Middle frontal gyrus (tissue), 1 donor: ENCODE data around the gene MRPS27.

Source experiments
- DNase-seq: peaks from one replicate; pipeline ENCODE4 v3.0.0-alpha.2; 2015; ENCODE audit warnings: low spot score; ENCODE audit errors: extremely low spot score

Gene MRPS27

DNA sequence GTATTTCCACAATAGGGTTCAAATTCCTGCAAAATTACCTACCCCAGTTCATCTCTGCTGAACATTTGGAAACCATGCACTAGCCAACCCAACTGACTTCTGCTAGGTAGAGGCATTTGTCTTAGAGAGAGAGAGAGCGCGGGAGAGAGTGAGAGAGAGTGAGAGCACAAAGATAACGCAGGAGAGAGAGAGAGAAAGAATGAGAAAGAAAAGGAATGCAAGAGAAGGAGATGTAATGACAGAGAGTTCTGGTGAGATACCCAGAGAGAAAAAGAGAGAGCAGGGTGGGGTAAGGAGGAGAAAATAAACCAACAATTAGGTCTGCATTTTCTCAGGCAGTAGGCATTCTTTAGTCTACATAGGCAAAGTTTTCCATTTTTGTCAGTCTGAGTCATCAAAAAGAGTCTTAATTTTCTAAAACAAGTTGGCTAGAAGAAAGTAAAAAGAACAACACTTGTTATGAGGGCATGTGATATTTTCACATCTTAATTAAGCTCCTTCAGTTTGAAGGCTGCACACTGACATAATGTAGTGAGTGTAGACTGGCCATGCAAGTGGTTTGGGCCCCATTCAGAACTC, 114.5 kb downstream of the MRPS27 start:
- no peak for DNase-seq

DNA sequence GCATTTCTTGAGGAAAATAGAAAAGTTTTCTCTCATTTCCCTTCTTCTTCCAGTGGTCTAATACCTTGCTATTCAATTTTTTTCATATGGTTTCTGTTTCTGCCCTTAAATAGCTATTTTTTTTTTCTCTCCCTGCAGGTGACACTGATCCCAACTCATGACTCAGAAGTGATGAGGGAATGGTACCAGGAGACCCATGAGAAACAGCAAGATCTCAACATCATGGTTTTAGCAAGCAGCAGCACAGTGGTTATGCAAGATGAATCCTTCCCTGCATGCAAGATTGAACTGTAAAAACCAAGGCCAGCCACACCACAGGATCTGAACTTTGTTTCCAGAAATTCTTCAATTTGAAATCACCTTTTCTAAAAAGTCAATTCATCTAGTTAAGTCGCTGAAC, 115.1 kb downstream of the MRPS27 start:
- DNase-seq = no peak

DNA sequence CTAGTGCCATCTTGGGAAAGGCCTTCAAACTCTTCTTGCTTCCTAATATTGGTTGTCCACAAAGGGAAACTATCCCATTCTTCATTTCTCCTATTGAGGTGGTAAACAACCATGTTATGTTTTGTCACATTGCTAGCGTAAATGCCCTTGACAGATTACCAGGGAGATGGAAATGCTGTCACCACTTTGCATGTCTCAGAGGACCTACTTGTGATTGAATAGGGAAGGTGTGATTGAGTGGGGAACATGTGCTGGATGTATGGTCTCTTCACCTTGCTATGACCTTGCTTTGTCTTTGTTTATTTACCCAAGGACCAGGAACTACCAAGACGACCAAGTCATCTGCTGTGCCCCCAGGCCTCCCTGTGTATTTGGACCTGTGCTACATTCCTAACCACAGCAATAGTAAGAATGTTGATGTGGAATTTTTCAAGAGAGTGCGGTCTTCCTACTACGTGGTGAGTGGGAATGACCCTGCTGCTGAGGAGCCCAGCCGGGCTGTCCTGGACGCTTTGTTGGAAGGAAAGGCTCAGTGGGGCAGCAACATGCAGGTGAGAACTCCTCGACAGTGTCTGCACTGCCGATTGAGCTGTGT, 116.7 kb downstream of the MRPS27 start:
- no peak for DNase-seq

DNA sequence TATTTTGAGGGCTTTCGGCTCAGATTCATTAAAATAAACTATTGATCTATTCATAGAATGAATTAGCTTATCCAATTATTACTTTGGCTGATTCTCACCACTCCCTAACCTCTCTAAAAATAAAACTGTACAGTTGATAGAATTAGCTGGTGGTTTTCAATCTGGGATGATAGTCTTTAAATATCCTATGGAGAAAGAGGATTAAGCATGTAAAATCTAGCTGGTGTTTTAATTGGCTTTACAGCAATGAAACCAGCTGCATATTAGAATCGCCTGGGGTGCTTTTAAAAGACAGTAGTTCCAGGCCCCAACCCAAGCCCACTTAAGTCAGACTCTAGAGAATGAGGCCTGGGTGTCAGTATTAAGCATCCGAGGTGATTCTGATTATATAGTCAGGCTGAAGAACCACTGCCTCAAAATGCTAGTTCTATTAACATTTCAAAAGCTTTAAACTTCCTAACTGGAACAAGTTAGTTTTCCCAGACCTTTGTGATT, 117.7 kb downstream of the MRPS27 start:
- no peak for DNase-seq

DNA sequence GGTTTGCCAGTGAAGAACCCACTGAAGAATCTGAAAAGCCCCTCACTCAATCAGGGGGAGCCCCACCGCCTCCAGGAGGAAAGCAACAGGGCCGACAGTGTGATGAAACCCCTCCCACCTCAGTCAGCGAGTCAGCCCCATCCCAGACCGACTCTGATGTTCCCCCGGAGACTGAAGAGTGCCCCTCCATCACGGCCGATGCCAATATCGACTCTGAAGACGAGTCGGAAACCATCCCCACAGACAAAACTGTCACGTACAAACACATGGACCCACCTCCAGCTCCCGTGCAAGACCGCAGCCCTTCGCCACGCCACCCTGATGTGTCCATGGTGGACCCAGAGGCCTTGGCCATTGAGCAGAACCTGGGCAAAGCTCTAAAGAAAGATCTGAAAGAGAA, 120.4 kb downstream of the MRPS27 start:
- DNase-seq = no peak

DNA sequence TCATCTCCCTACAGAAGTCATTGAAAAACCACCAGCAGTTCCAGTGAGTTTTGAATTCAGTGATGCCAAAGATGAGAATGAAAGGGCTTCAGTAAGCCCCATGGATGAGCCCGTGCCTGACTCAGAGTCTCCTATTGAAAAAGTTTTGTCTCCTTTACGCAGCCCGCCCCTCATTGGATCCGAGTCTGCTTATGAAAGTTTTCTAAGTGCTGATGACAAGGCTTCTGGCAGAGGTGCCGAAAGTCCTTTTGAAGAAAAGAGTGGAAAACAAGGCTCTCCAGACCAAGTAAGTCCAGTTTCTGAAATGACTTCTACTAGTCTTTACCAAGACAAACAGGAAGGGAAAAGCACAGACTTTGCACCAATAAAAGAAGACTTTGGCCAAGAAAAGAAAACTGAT, 122.6 kb downstream of the MRPS27 start:
- DNase-seq = no peak

DNA sequence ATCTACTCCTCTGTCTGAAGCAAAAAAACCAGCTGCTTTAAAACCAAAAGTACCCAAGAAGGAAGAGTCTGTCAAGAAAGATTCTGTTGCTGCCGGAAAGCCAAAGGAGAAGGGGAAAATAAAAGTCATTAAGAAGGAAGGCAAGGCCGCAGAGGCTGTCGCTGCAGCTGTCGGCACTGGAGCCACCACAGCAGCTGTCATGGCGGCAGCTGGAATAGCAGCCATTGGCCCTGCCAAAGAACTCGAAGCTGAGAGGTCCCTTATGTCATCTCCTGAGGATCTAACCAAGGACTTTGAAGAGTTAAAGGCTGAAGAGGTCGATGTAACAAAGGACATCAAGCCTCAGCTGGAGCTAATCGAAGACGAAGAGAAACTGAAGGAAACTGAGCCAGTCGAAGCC, 124.5 kb downstream of the MRPS27 start:
- DNase-seq = no peak

DNA sequence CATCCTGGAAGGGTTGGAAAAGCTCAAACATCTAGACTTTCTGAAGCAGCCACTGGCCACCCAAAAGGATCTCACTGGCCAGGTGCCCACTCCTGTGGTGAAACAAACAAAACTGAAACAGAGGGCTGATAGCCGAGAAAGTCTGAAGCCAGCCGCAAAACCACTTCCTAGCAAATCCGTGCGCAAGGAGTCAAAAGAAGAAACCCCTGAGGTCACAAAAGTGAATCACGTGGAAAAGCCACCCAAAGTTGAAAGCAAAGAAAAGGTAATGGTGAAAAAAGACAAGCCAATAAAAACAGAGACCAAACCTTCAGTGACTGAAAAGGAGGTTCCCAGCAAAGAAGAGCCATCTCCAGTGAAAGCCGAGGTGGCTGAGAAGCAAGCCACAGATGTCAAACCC, 125.2 kb downstream of the MRPS27 start:
- no peak for DNase-seq

DNA sequence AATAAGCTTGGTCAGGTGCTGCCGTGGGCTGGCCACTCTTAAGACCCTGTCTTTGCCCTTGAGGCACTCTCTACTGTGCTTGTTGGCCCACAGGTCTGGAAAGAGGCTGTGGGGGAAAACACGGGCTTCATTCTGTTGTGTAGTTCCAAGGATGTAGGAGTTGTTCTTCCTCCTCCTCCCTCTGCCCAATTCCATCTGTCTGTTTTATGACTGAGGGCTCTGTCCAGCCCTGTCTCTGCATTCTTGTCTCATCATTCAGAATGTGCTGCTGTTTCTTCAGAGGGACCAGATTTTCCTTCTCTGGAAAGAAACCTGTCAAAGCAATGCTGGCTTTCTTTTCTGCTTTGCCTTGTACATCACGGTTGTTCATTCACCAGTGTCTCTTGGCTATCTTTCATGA, 128.6 kb downstream of the MRPS27 start:
- no peak for DNase-seq

DNA sequence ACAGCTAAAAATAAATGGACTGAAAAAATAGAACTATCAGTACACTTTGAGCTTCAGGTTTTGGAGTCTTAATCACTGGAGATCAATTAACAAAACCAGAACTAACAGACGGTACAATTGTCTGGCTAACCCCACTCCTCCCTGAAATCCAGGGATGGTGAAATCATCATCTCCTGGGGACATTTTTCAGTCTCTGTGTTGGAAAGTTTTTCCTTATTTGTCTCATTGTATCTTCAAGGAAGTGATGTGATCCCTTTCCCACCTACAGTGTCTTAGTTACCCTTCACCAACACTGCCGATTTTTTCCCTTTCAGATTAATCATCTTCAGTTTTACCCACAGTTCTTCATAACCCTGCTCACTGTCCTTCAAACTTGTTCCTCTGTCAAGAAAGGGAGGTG, 130.9 kb downstream of the MRPS27 start:
- no peak for DNase-seq

DNA sequence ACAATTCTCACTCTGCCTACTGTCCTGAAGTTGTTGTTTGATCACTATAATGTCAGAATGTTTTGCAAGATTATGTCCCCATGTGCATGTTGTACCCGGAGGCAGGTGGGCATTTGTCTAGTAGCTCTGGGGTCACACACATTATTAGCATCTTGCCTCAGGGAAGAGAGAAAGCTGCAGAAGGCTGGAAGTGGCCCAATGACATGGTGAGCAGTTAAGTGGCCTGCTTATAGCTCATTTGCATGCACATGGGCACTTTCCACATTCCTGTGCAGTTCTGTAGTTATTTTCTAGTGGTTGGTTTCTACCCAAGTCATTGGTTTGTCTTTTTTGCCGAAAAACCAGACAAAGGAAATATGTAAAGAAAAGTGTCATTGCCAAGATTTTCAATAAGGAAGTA, 131.9 kb downstream of the MRPS27 start:
- no peak for DNase-seq

DNA sequence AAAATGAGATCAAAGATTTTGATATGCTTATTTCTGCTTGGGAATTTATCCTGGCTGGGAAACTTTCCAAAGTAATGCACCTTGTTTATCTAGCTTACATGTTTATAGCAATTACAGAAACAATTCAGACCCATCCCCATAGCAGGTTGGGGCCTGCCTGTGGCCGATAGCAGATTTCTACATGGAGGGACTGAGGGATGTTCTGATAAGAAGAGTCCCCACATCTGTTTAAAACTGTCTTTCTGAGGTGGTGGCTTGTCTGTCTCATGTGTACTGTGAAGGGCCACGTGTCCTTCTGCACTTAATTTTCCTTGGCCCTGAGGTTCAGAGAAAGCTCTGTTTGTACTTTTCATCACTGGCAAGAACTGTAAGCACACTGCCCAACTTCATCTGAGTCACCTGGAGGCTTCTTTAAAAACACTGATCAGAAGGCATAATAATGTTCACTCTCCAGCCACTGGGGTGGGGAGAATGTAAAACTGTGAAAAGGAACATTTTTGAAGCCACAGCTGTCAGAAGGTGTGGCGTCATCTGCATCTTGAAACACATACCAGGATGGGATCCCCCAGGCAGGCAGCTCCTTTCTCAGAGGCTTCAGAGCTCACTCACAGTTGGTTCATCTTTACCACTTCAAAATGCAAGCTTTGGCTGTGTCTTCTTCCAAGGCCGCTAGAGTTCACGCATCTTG, 132.5 kb downstream of the MRPS27 start:
- no peak for DNase-seq

DNA sequence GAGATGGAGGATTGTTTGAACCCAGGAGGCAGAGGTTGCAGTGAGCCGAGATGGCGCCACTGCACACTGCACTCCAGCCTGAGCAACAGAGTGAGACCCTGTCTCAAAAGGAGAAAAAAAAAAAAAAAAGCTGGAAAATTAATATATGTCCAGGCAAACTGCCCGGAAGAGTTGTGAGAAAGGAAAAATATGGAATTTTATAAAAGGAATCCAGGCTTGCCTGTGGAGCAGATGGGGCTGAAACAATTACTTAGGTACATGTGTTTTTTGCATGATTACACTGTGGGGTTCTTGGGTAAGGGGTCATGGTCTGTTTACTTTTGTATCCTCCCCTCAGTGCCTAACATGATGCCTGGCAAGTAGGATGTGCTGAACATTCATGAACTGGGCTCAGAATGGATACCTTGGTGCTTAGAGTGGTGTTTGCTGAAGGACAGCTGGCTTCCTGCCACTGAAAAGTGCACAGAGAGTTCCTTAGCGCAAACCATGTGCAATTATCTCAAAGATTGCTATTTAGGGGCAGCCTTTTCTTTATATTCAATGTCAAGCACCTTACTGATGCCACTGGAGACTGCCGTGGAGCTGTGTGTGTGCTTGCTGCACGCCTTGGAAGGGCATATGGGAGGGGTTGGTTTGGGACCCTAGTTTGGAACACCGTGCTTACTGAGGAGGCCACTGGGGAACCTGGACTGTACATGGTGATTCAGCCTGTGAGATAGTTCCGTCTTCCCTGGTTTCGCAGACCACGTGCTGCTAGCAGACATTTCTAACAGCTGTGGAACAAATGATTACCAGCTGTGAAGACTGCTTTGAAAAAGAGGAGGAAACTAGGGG, 134.3 kb downstream of the MRPS27 start:
- no peak for DNase-seq

DNA sequence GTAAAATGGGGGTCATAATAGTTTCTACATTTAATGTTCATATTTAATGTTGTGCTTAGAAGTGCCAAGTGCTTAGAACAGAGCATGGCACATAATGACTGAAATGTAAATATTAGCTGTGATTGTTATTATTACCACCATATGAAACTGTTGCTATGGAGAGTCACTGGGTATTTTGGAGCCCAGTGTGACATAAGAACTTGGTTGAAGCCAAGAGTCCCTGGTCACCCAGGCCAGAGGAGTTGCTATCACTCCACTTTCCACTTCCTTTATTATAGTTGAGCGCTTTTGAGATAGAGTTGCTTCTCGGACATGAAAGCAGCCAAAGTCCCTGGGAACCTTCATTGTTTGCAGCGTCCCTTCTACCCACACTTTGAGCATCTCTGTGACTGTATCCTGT, 135.6 kb downstream of the MRPS27 start:
- no peak for DNase-seq

DNA sequence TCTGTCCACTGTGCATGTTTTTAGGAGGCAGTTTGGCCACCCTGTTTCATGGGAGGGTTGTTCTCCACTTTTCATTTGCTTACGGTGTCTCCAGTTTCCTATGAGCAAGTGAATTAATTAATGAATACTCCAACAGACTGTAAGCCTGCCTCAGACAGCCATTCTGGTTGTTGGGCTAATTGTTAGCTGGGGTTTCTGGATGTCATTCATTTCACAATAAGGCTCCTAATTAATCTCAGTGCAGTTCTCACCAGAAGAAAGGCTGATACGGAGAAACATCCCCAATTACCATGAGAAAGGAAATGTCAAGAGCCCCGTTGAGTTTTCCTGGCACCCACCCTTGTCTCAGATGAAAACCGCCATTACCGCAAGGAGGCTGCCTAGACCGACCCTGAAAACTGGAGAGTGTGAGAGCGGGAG, 136.9 kb downstream of the MRPS27 start:
- DNase-seq = no peak

DNA sequence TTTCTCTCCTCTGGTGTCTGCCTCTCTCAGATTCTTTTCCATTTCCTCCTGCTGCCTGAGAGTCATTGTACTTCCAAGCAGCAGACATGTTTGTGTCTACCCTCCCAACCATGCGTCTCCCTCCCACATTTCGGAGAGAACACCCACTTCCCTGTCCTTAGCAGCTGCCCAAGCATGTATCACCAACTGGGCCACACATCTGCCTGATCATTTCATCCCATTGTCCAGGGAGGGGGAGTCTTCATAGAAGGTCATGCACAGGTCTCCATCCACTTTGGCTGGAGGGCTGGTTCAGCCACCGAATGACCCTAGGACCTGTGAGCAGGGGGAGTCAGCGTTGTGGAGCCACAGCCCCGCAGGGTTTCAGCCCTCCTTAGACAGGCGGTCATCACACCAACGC, 137.4 kb downstream of the MRPS27 start:
- no peak for DNase-seq

DNA sequence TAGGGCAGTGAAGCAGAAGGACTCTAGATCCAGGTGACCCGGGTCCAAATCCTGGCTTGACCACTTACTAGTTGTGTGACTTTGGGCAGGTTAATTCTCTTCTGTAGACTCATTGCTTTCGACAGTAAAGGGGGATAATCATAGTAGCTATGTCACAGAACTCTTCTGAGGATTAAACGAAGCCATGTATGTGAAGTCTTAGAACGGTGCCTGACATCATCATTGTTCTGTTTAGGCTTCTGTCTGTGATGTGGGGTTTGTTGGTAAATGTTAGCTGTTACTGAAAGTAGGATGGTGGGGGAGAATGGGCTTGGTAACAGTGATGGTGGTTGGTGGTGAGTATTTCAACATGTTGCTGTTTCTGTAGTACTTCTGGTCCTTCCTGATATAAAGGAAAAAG, 139.1 kb downstream of the MRPS27 start:
- DNase-seq = no peak

DNA sequence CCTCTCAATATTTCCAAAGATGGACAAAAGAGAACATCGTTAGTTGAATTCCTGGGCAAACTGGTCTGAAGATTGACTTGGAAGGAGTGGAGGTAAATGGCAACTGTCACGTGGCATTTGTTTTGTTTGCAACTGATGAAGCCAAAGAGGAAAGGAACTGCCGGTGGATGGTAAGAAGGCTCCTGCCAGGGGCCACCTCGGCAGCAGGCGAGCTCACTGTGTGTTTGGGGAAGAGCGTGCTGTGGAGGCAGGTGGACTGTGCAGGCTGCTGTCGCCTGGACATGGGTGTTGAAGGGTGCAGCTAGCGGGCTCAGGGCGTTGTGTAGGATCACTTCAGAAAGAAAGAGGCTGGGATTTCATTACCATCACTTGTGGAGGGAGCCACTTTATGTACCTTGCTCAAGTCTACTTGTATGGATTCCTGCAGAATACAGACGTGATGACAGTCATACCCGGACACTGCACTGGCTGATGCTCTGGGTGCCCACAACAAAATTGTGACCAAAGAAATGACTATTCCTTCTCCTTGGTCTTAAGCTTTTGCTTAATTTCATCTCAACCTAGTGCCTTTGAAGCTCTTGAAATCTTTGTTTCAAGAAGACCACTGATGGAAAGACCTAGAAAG, 140.1 kb downstream of the MRPS27 start:
- no peak for DNase-seq

DNA sequence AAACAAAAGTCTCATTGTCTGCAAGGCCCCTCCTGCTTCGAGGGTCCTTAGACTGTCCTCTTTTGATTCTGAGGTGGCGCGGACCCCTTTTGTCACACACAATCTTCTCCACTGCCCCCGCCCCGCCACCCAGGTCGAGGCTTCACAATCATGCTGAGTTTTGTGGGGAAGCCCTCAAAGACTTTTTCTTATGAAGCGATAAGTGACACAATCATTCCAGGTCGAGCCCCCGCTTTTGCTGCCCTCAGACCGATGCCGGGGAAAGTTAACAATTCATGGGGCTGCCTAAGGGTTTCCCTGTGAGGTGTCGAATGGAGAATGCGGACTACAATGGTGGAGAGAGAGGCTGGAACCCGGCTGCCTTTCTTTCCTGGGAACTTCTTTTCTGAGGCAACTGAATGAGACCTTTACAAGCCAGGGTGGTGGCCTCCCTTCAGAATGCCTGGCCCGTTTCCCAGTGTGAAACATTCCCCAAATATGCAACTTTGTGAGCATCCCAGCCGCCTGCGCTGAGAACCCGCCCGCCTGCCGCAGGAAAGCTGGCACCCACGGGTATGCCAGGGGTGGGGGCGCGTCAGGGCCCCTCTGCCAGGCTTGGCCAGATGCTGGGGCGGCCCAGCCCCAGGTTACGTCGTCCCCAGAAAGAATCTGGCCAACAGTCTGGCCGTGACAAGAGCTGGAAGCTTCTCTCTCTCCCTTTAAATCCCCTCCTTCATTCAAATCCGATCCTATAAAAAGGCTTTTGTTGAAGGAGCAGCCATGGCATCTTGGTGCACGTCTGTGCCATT, 140.8 kb downstream of the MRPS27 start:
- no peak for DNase-seq

DNA sequence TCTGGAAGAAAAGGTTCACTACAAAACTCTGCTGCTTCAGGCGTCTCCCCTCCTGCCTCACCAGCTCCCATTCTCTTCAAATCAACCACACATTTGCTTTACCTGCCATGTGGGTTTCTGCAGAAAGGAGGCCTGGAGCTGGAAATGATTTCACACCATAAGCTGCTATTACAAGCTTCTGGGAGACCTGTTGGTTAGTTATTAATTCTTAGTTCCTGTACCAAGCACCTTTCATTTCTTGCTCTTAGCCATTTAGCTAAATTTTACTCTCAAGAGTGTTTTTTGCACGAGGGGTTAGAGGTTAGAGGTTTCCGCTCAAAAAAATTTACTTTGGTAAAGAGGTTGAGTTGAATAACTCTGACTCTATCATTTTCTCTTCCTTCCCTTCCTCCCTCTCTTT, 142.5 kb downstream of the MRPS27 start:
- no peak for DNase-seq

DNA sequence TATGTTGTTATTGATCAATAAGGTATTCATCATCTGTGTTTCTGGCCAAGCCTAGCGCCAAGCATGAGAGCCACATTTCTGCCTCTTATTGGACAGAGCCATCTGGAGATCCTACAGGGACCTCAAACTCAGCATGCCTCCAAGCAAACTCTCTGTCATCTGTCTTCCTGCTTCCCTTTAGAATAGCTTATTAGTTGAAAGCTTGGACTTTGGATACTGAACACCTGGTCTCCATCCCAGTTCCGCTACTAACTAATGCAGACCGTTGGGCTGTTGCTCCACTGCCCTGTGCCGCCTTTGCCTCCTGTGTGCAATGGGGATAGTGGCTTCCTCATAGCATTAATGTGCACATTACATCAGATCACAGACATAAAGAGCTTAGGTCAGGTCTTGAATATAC, 147.3 kb downstream of the MRPS27 start:
- no peak for DNase-seq
